Lung (tissue), 12 donors: ENCODE measurements around the gene HES7. TPM values are rescaled to one million over a fixed set of nuclear protein-coding genes. Genes with fewer than 3 reads are reported as not detected.

ENCODE experiments used
- ATAC-seq: fragments of 200-7000 bp; cut with Tn5 transposase; one replicate; pipeline ENCODE4 v1.9.1; 2020; ENCODE audit warnings: moderate number of reproducible peaks; ENCODE audit not compliant: insufficient read depth, low FRiP score
- DNase-seq, 3 donors: peaks; one replicate each; pipeline ENCODE4 v3.0.0-alpha.2; 2013 to 2017
- H3K27ac ChIP-seq, 2 donors: one replicate each; pipeline ENCODE4 v1.5.1; 2013; ENCODE audit warnings: mild to moderate bottlenecking in 2 of 2, moderate library complexity in 2 of 2, control low read depth in 1 of 2, inconsistent platforms in 1 of 2, low read depth in 1 of 2, low read length in 1 of 2
- H3K27me3 ChIP-seq, 3 donors: one replicate each; pipeline ENCODE4 v1.5.1; 2013; ENCODE audit warnings: low read length in 2 of 3; ENCODE audit not compliant: control insufficient read depth in 3 of 3, insufficient read depth in 3 of 3
- H3K36me3 ChIP-seq, 4 donors: one replicate each; pipeline ENCODE4 v1.5.1; 2013; ENCODE audit warnings: low read length in 4 of 4, mild to moderate bottlenecking in 1 of 4, moderate library complexity in 1 of 4; ENCODE audit not compliant: control insufficient read depth in 4 of 4, insufficient read depth in 4 of 4
- H3K4me1 ChIP-seq, 5 donors: one replicate each; pipeline ENCODE4 v1.5.1; 2013; ENCODE audit warnings: low read length in 5 of 5, mild to moderate bottlenecking in 2 of 5, moderate library complexity in 1 of 5; ENCODE audit not compliant: control insufficient read depth in 5 of 5, insufficient read depth in 5 of 5
- H3K4me3 ChIP-seq: one replicate; pipeline ENCODE4 v1.5.1; 2013; ENCODE audit warnings: mild to moderate bottlenecking, control low read depth, moderate library complexity
- H3K9ac ChIP-seq, 2 donors: one replicate each; pipeline ENCODE4 v1.5.1; 2013; ENCODE audit warnings: low read length in 2 of 2, control low read depth in 1 of 2; ENCODE audit not compliant: insufficient read depth in 1 of 2
- H3K9me3 ChIP-seq, 4 donors: one replicate each; pipeline ENCODE4 v1.5.1; 2013; ENCODE audit warnings: low read length in 3 of 4, mild to moderate bottlenecking in 1 of 4, moderate library complexity in 1 of 4; ENCODE audit not compliant: control insufficient read depth in 4 of 4, insufficient read depth in 3 of 4
- CTCF ChIP-seq: IDR thresholded peaks from 2 replicates; pipeline ENCODE4 v1.5.1; 2012; ENCODE audit warnings: mild to moderate bottlenecking; ENCODE audit errors: control extremely low read depth, extremely low read depth
- WGBS, 2 donors: extraction: QIAGEN DNeasy Blood & Tissue Kit; methylation state at CpG; one replicate each; pipeline ENCODE4 v1.1.7; 2013; 5-methylcytosine and 5-hydroxymethylcytosine counted together
- polyA plus RNA-seq, 2 donors: library from polyadenylated mRNA; stranded (reverse); fragments of 200-250 nt; gene quantifications; one replicate each; pipeline ENCODE4 v1.2.1, GENCODE V29; 2013
- total RNA-seq, 2 donors: library from RNA; depleted of rRNA in 1 of 2; stranded (reverse); fragments of >200 nt in 1 of 2; gene quantifications; one replicate each; pipeline ENCODE4 v1.2.1, GENCODE V29; 2014 to 2021
- donor health status: control.
- donor health status: control.
- donor health status: Bipolar disorder and iron deficiency.
- donor health status: healthy.
- donor health status: DM: yes; HTN: yes; CAD: no.

HES7 gene
- total and polyA plus RNA-seq, 4 donors: 0.22 to 0.55 (median 0.28) TPM; not detected in 1

DNA sequence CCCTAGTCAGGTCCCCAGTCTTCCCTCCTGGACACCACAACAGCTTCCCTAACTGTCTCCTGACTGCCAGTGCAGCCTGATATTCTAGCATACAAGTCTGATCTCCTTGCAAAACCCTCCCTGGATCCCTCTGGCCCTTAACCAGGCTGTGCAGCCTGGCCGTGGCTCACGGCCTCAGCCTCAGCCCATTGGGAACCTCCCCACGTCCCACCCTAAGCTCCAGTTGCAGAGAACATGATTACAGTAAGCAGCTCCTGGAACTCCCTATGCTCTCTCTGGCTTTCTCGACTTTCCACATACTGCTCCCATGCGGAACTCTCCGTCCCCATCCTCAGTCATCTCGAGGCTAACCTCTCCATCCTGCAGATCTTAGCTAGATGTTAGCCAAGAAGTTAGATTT, 49.4 kb downstream of the HES7 start:
- no peaks in the 10 kb centered on the region for H3K36me3 ChIP-seq
- no peak overlapping the region for H3K9ac ChIP-seq
- 62 to 66% methylated on average over 7 of the region's 7 CpGs for WGBS, 2 donors
- peaks cover 0 to 20% (median 0%) of the 10 kb centered on the region in 5 donors for H3K4me1 ChIP-seq
- TF ChIP-seq CTCF: no peak
- no peak overlapping the region for H3K4me3 ChIP-seq
- ATAC-seq (no peak), DNase-seq (no peak)
- no peak overlapping the region for H3K27ac ChIP-seq
- peaks cover 0 to 2% (median 0%) of the 10 kb centered on the region in 4 donors for H3K9me3 ChIP-seq
- peaks cover 0 to 66% (median 51%) of the 10 kb centered on the region in 3 donors for H3K27me3 ChIP-seq

DNA sequence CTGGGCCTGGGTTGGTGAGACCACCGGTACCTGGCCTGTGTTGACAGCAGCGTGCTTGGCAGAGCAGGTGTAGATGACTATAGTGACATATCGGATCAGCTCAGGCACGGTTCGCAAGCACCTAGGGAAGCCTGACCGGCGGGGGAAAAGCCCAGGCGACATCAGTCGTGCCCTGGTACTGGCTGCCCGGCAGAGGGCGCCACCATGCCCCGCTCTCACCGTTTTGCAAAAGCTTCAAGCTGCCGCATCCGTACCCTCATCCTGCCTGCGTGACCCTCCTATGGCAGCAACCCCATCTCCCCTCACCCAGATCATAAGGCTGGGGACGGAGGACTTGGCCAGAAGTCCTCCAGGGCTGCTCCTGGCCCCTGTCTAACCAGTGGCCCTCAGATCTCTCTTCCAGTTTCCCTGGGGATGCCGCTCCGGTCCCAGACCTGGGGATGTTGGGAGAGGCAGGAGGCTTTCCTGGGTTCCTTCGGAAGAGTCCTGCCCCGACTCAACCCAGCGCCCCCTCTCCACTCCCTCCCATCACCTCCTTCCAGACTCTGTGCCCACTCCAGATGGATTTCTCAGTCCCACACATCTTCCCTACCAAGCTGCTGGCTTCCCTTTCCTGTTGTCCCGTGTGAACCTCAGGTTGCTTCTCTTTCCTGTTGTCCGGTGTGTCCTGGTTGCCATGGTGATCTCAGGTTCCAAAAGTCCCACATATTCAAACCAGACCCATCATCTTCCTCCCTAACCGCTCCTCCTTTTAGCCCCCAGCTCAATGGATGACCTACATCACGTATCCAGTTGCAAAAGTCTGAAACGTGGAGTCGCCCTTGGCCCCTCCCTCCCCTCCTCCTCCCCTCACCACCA, 50.0 kb downstream of the HES7 start:
- peaks cover 0 to 21% (median 0%) of the 10 kb centered on the region in 5 donors for H3K4me1 ChIP-seq
- ATAC-seq: peak; percentile 64
- H3K27me3 ChIP-seq: peaks cover 0 to 59% (median 48%) of the 10 kb centered on the region in 3 donors
- H3K4me3 ChIP-seq: no peak overlapping the region
- no peaks in the 10 kb centered on the region for H3K36me3 ChIP-seq
- H3K9me3 ChIP-seq: no peaks in the 10 kb centered on the region
- peak; percentile 74 for TF ChIP-seq CTCF
- peak; percentile 53 to 75 (median 62) for DNase-seq
- H3K9ac ChIP-seq: no peak overlapping the region
- no peak overlapping the region for H3K27ac ChIP-seq
- 6 to 7% methylated on average over 28 of the region's 28 CpGs for WGBS, 2 donors

DNA sequence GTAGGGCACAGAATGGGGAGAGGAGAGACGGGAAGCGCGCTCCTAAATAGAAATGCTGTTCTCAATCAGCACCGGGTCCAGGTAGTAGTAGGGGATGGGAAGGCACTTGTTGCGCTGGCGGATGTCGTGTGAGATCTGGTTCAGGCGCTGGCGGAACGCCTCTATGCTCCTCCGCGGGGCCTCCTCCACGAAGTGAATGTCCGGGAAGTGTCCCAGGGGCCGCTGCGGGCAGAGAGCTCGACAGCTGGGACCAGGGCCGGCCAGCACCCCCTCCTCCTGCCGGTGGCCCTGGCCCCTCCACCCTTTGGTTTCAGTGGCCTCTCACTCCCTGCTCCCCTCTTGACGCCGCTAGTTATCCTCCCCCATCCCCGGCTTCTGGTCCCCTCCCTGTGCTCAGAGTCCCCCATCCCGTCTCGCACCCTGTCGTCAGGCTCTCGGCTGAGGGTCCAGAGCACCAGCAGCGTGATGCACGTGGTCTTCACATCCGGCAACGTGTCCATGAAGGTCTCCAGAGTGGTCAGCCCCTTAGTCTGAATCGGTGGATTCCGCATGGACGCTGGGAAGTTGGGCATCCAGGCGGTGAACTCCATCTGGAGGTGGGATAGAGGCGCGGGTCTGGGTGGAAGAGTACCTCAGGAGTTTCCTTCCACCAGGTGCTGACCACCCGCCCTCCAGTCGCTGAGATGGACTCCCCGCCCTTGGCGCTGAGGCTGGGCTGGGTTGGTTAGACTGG, 51.0 kb downstream of the HES7 start:
- no peak overlapping the region for H3K9ac ChIP-seq
- 5% methylated on average over 37 to 40 of the region's 40 CpGs for WGBS, 2 donors
- no peak overlapping the region for H3K4me3 ChIP-seq
- H3K27me3 ChIP-seq: peaks cover 0 to 59% (median 45%) of the 10 kb centered on the region in 3 donors
- no peak for ATAC-seq
- no peak for TF ChIP-seq CTCF
- no peaks in the 10 kb centered on the region for H3K9me3 ChIP-seq
- H3K4me1 ChIP-seq: peaks cover 0 to 21% (median 0%) of the 10 kb centered on the region in 5 donors
- no peaks in the 10 kb centered on the region for H3K36me3 ChIP-seq
- no peak overlapping the region for H3K27ac ChIP-seq
- DNase-seq: no peak
